Fibroblast of peridontal ligament (primary cell): ENCODE results near the gene ATP6V1G3.
"Not testable (repeated sequence)": the region's sequence is repeated elsewhere in the genome, so short reads cannot be mapped to it uniquely, and the experiment has no call there.

Source experiments
- DNase-seq: peaks from one replicate; pipeline ENCODE4 v3.0.0-alpha.2; 2010; ENCODE audit errors: extremely low read depth

The ATP6V1G3 gene

DNA sequence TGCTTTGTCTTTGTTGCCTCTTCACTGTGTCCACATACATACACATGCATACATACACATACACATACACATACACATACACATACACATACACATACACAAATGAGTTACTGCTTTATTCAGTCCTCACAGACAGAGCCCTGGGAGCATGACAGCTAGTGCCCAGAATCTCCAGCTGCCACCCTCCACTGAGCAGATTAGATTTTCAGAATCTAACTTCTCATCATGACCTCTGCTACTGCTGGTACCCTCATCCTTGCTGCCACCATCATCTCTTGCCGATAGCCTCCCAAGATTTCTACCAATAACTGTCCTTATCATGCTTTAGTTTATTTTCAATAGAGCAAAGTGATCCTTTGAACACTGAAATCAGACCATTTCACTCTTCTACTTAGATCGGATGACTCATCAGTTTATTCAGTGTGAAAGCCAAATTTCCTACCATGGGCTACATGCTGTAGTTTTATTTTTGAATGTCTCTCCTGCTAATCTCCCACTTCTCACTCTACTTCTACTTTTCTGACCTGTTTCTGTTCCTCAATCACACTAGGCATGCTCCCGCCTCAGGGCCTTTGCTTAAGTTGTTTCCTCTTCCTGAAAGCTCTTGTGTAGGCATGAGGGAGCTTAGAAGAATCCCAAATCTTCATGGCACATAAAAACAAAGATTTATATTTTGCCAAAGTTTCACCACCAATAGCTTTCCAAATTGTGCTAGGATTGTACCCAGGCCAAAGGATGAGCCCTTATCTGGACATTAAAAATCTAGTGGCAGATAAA, 43.0 kb downstream of the ATP6V1G3 start:
- DNase-seq, result peak; percentile 78

DNA sequence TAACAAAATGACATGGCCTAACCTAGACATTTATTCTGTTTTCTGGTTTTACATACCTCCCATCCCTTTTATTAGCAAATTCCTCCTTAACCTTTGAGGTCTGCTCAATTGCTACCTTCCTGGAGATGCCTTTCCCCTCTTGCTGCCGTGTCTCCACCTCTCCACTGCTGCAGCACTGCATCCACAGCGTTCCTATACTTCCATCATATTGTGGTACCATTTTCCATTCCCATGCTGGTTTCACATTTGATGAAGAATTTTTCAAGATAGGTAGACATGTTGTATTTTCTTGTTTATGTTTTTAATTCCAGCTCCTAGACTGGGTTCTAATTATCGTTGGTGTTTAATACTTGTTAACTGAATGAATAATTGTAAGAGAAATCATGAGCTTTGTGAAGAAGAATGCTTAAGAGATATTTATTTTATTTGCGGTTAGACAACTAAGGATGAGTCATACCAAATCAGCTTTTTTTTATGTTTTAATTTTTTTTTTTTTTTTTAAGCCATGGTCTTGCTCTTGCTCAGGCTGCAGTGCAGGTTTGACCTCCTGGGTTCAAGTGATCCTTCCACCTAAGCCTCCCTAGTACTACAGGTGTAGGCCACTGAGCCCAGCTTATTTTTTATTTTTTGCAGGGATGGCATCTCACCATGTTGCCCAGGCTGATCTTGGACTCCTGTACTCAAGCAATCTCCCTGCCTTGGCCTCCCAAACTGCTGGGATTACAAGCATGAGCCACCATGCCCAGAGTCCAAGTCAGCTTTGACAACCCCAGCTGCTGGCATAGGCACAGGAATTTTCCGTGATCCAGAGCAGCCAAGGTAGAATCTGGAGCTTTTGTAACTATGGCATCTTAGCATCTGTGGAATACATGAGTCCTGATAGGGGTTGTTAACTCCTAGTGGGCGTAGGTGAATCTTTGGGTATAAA, 44.0 kb downstream of the ATP6V1G3 start:
- peak; percentile 77 for DNase-seq

DNA sequence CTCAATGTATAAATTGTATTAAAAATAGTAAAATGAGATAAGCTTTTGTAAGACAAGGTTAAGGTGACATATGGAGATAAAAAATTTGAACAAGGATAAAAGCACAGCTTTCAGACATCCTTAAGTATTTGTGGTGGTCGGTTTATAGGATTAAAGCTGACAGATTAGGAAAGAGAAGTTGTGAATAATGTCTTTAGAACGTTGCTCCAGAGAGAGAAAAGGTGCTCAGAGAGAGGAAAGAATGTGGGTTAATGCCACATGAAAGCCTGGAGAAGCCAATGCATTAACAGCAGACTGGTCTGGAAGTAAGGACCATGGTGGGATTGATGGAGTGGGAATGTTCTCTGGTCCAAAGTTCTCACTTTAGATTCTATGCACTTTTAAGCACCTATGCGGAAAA, 44.8 kb downstream of the ATP6V1G3 start:
- DNase-seq, result no peak

DNA sequence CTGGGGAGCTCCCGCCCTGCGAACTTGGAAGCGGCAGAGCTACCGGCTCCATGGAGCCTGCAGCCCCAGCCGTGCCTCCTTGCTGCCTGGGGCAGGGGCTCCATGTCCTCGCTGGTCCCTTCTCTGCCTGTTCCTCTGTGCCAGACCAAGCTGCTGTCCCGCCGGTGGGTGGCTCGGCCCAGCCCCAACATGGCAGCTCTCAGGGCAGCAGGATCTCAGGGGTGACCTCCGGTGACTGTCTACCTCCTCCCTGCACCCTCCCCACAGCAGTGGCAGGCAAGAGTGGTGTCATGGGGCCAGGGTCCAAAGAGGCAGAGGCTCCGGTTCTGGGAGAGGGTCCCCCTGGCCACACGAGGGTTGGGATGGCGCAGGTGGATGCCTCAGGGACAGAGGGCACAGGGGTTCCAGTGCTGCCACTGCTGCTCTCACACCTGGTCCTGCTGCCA, 45.8 kb downstream of the ATP6V1G3 start:
- DNase-seq, result no peak

DNA sequence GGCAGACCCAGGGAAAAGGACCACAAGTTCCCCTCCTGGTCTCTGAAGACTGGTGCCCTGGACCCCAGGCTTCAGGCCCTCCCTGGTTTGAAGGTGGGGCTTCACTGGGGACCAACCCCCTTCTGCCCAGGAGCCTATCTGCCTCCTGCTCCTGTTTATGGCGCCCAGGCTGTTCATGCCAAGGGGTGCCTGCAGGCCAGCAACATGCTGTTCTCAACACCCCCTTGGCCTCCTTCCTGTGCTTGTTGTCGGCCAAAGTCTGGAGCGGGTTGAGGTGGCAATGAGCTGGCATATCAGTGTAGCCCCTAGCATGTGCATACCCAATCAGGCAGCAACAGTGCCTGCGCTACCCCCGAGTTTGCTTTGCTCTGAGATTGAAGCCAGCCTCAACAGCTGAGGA, 46.3 kb downstream of the ATP6V1G3 start:
- no peak for DNase-seq

DNA sequence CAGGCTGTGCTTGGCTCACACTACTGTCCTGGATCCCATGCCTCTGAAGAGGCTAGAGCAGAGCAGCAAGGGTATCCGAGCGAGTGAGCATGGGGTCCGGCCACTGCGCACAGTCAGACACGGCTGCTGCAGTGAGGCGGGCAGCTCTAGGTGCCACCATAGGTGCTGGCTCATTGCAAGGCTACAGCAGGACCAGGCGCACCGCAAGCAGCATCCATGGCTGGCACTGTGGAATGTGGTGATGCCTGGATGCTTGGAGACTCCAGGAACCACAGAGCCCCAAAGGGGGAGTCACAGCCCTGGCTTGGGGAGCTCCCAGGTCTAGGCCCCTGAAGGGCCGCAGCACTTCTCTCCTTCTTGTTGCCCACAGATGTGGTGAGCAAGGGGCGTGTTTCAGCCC, 47.2 kb downstream of the ATP6V1G3 start:
- no peak for DNase-seq

DNA sequence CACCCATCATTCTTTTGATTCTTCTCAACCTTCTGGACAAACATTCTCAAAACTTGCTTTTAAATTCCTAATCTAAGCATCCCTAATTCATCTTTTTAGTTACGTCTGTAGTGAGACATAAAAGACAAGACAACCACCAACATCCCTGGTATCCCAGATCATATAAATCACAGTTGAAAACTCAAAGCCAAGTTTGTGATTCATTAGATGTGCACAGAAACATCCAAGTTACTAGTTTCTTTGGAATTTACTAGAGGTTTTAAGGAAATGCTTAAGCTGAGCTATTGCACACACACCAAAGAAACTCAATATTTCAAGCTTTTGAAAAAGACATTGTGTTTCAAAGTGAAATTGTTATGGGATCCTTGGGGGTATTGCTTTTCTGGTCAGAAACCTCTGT, 47.6 kb downstream of the ATP6V1G3 start:
- peak; percentile 91 for DNase-seq

DNA sequence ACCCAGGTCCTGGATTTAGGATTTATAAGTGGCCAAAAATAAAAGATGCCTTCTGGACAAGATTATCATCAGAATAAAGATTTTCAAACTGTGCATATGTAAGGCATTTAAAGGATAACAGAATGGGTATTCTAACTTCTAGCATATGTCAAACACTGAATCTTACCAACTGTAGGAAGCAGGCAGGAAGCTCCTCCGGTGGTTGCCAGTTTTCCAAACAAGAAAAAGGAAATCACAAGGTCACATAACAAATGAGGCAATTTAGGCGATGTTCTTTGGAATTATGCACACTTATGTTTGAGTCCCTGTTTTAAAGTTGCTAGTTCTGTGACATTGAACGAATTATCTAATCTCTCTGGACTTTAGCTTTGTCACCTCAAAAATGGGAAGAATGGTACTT, 48.9 kb downstream of the ATP6V1G3 start:
- DNase-seq, result no peak

DNA sequence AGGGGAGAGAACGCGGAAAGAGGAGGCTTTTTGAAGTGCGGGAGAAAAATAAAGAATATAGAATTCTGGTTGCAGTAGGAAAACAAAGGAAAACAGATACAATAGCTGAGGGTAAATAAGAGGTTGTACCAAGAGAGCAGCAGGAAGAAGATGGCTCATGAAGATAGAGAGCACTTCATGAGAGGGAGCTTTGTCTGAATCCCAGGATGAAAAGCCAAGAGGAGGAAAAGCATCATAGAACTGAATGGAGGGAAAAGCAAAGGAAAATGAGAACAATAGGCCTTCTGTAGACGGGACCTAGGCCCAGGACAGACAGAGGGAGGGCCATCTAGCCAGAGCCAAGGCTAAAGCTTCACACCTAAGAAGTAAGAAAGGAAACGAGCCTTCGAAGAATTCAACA, 49.5 kb downstream of the ATP6V1G3 start:
- no peak for DNase-seq

DNA sequence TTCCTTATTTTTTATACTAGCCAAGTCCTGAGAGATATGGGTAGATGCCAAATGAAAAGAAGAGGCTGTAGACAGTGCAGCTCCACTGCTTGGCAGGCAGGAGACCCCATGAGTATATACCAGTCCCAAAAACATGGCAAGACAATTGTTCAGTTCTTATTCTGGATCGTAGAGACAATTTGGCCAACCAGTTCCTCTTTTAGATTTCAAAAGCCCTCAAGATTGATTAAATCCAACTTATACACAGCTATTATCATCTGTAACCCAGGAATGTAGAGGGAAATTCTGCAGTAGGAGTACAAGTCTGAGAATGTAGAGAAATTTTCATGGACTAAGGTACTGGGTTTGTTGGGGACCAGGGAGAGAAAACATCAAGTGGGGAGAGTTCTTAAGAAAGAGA, 50.3 kb downstream of the ATP6V1G3 start:
- DNase-seq, result no peak

DNA sequence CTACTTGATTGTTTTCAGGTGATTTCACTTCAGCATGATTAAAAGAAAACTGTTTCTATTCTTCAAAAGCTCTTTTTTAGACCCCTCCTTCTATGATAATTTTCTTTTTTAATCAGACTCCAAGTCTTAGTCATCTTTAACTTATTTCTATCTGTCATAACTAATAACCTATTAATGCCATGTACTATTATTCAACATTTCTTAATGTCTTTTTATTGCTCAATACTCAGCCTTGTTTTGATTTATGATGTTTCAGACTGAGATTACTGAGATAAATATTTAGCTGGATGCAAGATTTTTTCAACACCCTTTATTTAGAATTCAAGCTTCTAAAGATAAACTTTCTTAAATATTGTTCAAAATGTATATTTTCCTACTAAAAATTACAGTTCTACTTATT, 53.6 kb downstream of the ATP6V1G3 start:
- no peak for DNase-seq

DNA sequence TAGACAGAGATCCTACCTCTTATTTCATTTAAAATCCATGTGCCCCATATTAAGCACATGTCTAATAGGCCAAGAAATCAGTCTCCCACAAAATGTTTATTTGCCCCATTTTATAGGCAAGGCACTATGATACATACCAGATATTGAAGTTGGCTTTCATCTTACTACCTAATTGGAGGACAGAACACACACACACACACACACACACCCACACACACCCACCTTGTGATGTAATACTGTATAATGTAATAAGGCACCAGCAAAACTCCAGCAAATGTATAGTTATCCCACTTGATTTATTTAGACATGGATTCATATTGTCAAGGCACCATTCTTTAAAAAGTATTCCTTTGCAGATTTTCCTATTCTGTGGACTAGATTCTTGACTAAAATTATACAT, 56.8 kb downstream of the ATP6V1G3 start:
- DNase-seq, result no peak

DNA sequence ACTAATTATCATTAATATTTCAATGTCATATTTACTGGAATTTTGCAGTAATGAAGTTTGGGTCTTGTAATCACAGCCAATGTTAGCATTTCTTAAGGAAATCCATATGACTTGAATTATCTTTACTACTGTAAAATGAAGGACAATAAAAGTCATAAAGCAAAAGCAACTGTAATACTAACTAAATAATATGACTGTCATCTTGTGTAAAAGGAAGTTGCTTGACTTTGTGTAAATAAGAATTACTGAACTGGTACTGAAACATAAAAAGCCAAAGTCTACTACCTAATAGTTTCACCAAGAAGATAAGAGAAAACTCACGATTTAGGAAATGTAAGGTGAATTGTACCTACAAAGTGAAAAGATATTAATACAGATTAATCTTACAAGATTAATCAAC, 57.5 kb downstream of the ATP6V1G3 start:
- DNase-seq, result no peak

DNA sequence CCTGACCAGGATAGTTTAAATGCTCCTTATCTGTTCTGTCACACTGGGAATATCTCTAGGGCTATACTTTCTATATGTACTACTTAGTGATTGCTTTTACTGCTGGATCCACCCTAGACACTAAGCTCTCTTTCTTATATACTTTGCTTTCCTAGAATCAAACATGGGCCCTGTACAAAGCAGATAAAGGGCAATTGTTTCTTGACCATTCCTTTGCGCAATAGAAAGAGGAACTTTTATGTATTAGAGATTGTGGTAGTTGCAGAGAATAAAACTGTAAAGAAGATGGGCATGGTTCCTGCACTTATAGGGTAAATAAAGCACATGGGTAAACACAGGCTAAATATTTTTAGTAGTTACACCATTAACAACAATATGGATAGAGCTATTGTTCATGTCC, 58.8 kb downstream of the ATP6V1G3 start:
- no peak for DNase-seq

DNA sequence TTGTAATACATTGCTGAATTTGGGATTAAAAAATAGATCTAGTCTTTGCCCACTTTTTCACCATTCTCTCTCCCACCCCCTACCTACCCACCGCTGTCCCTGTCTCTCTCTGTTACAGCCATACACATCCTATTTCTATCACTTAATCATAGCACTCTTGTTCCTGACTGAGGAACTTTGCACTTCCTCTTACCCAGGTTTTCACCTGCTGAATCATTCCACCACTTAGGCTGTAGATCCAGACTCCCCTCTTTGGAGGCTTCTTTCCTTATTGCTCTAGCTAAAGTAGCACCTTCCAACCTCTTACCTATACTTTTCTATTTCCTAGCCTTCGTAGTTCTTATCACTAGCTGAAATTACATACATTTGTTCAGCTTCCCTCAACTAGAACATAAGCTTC, 59.6 kb downstream of the ATP6V1G3 start:
- DNase-seq, result no peak

DNA sequence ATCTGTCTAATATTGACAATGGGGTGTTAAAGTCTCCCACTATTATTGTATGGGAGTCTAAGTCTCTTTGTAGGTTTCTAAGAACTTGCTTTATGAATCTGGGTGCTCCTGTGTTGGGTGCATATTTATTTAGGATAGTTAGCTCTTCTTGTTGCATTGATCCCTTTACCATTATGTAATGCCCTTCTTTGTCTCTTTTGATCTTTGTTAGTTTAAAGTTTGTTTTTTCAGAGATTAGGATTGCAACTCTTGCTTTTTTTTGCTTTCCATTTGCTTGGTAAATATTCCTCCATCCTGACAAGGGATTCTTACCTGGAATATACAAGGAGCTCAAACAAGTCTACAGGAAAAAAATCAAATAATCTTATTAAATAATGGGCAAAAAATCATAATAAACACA, 63.1 kb downstream of the ATP6V1G3 start:
- DNase-seq, result not testable (repeated sequence)
